Trophoblast cell (in vitro differentiated cells and primary cell): ENCODE measurements around the gene GOLIM4.

Source experiments
- DNase-seq, 2 donors: peaks; one replicate each; pipeline ENCODE4 v3.0.0-alpha.2; 2016
- H2AFZ ChIP-seq: 2 replicates; pipeline ENCODE4 v1.6.1; 2013; ENCODE audit warnings: low read length, moderate library complexity, mild to moderate bottlenecking; ENCODE audit not compliant: insufficient read depth, poor library complexity
- H2AK5ac ChIP-seq: 2 replicates; pipeline ENCODE4 v1.6.1; 2013; ENCODE audit warnings: mild to moderate bottlenecking, low read length
- H2BK120ac ChIP-seq: 2 replicates; pipeline ENCODE4 v1.6.1; 2013; ENCODE audit warnings: low read length, mild to moderate bottlenecking, moderate library complexity; ENCODE audit not compliant: insufficient read depth, poor library complexity
- H2BK12ac ChIP-seq: 2 replicates; pipeline ENCODE4 v1.6.1; 2013; ENCODE audit warnings: mild to moderate bottlenecking, low read length, moderate library complexity
- H2BK5ac ChIP-seq: 2 replicates; pipeline ENCODE4 v1.6.1; 2013; ENCODE audit warnings: low read length, low read depth, moderate library complexity, mild to moderate bottlenecking; ENCODE audit not compliant: poor library complexity
- H3K14ac ChIP-seq: 2 replicates; pipeline ENCODE4 v1.6.1; 2013; ENCODE audit warnings: mild to moderate bottlenecking, low read length
- H3K18ac ChIP-seq: 2 replicates; pipeline ENCODE4 v1.6.1; 2013; ENCODE audit warnings: mild to moderate bottlenecking, low read length
- H3K23ac ChIP-seq: 2 replicates; pipeline ENCODE4 v1.6.1; 2013; ENCODE audit warnings: low read length
- H3K27ac ChIP-seq: 2 replicates; pipeline ENCODE4 v1.5.1; 2013; ENCODE audit warnings: low read depth, mild to moderate bottlenecking, inconsistent platforms, low read length, moderate library complexity
- H3K27me3 ChIP-seq: 2 replicates; pipeline ENCODE4 v1.6.1; 2013; ENCODE audit warnings: inconsistent platforms, mild to moderate bottlenecking, low read length, moderate library complexity; ENCODE audit not compliant: insufficient read depth
- H3K36me3 ChIP-seq, 2 experiments: 1 replicate in 1 of 2; 2 replicates in 1 of 2; pipeline ENCODE4 v1.6.1; 2013; ENCODE audit warnings: low read length in 2 of 2, mild to moderate bottlenecking in 2 of 2, moderate library complexity in 1 of 2; ENCODE audit not compliant: insufficient read depth in 2 of 2, control insufficient read depth in 1 of 2
- H3K4ac ChIP-seq: 2 replicates; pipeline ENCODE4 v1.6.1; 2013; ENCODE audit warnings: low read depth, mild to moderate bottlenecking, low read length, moderate library complexity
- H3K4me1 ChIP-seq, 2 experiments: 1 replicate in 1 of 2; 2 replicates in 1 of 2; pipeline ENCODE4 v1.6.1; 2013; ENCODE audit warnings: low read length in 2 of 2, mild to moderate bottlenecking in 2 of 2, moderate library complexity in 1 of 2; ENCODE audit not compliant: insufficient read depth in 2 of 2, control insufficient read depth in 1 of 2
- H3K4me2 ChIP-seq: 2 replicates; pipeline ENCODE4 v1.6.1; 2013; ENCODE audit warnings: inconsistent platforms, mild to moderate bottlenecking, low read length, moderate library complexity
- H3K4me3 ChIP-seq: 2 replicates; pipeline ENCODE4 v1.5.1; 2013; ENCODE audit warnings: mild to moderate bottlenecking, low read depth, low read length, inconsistent platforms
- H3K79me1 ChIP-seq: one replicate; pipeline ENCODE4 v1.6.1; 2013; ENCODE audit warnings: low read length
- H3K79me2 ChIP-seq: 2 replicates; pipeline ENCODE4 v1.6.1; 2013; ENCODE audit warnings: low read length, mild to moderate bottlenecking; ENCODE audit not compliant: control insufficient read depth, insufficient read depth, poor library complexity
- H3K9ac ChIP-seq: 2 replicates; pipeline ENCODE4 v1.6.1; 2013; ENCODE audit warnings: mild to moderate bottlenecking, low read length
- H3K9me3 ChIP-seq: 2 replicates; pipeline ENCODE4 v1.6.1; 2013; ENCODE audit warnings: low read depth, mild to moderate bottlenecking, control low read depth, inconsistent platforms, low read length; ENCODE audit not compliant: insufficient read depth
- H4K12ac ChIP-seq: 2 replicates; pipeline ENCODE4 v1.6.1; 2013; ENCODE audit warnings: low read depth, mild to moderate bottlenecking, low read length, moderate library complexity
- H4K8ac ChIP-seq: 2 replicates; pipeline ENCODE4 v1.6.1; 2013; ENCODE audit warnings: low read depth, mild to moderate bottlenecking, low read length, moderate library complexity
- H4K91ac ChIP-seq: one replicate; pipeline ENCODE4 v1.6.1; 2013; ENCODE audit warnings: low read depth, mild to moderate bottlenecking, low read length, moderate library complexity
- WGBS: extraction: QIAGEN DNeasy Blood & Tissue Kit; methylation state at CpG from one replicate; pipeline ENCODE4 v1.1.7; 2013; ENCODE audit warnings: missing lambda C conversion rate; ENCODE audit not compliant: insufficient read length, insufficient coverage; ENCODE audit errors: extremely low coverage; 5-methylcytosine and 5-hydroxymethylcytosine counted together

Gene GOLIM4

DNA sequence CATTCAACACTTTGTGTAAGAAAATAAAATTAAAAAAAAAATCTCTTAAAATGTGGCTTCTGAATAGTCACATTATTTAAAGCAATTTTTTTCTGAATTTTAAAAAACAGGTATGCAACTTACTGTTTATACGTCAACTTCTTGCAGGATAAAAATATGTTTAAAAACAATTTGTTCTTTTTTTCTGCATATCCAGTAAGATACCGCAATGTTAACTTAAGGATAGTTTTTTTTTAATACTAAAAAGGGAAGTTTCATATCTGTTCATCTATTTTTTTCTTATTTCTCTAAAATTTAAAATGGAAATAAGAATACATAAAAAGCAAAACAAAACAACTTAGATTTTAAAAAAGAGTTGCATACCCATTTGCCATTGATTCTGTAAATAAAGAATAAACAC lies 27.4 kb downstream of the GOLIM4 start:
- peaks cover 4 to 9% of the 10 kb centered on the region in 2 experiments for H3K4me1 ChIP-seq
- H4K12ac ChIP-seq = no peak overlapping the region
- H3K9me3 ChIP-seq = no peaks in the 10 kb centered on the region
- no peaks in the 10 kb centered on the region for H3K36me3 ChIP-seq
- H3K4me2 ChIP-seq = no peak overlapping the region
- WGBS = no CpG with 5 or more reads among the region's 2 CpGs
- no peaks in the 10 kb centered on the region for H3K27me3 ChIP-seq
- H2BK12ac ChIP-seq = no peak overlapping the region
- no peak for DNase-seq
- H3K4ac ChIP-seq = no peak overlapping the region
- no peak overlapping the region for H3K4me3 ChIP-seq
- no peaks in the 10 kb centered on the region for H3K79me2 ChIP-seq
- H3K27ac ChIP-seq = no peak overlapping the region
- H3K79me1 ChIP-seq = no peaks in the 10 kb centered on the region
- no peak overlapping the region for H4K8ac ChIP-seq
- H2BK5ac ChIP-seq = no peak overlapping the region
- no peak overlapping the region for H3K18ac ChIP-seq
- H3K9ac ChIP-seq = no peak overlapping the region
- no peak overlapping the region for H4K91ac ChIP-seq
- H3K23ac ChIP-seq = no peak overlapping the region
- no peak overlapping the region for H2AK5ac ChIP-seq
- no peak overlapping the region for H2AFZ ChIP-seq
- H2BK120ac ChIP-seq = no peak overlapping the region
- H3K14ac ChIP-seq = no peak overlapping the region

DNA sequence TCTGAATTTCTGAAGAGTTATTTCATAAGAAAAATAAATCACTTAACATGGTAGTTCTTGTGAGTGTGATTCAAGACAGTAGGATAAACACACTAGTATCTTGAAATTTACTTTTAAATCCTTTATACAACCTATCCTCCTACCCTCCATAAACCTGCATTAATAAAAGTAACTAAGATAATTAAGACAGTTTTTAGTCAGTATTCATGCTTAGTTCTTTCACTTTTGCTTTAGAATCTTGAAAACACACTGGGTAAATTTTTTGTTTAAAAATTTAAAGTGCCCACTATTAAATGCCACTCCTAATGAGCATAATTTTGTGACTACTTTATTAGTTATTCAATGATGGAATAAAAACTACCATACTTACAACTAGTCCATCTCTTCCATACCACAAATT lies 28.8 kb downstream of the GOLIM4 start:
- Histone ChIP-seq H3K4me1 (peaks cover 2 to 6% of the 10 kb centered on the region in 2 experiments), H2BK12ac (no peak overlapping the region), H2BK120ac (no peak overlapping the region), H4K8ac (no peak overlapping the region), H3K9me3 (no peaks in the 10 kb centered on the region), H3K23ac (no peak overlapping the region), H3K27ac (no peak overlapping the region), H3K4me2 (no peak overlapping the region), H3K4ac (no peak overlapping the region), H3K4me3 (no peak overlapping the region), H4K12ac (no peak overlapping the region), H3K27me3 (no peaks in the 10 kb centered on the region), H3K9ac (no peak overlapping the region), H2BK5ac (no peak overlapping the region), H3K18ac (no peak overlapping the region), H2AK5ac (no peak overlapping the region), H3K79me2 (no peaks in the 10 kb centered on the region), H4K91ac (no peak overlapping the region), H3K14ac (no peak overlapping the region), H3K36me3 (no peaks in the 10 kb centered on the region), H3K79me1 (no peaks in the 10 kb centered on the region), H2AFZ (no peak overlapping the region)
- DNase-seq = no peak

DNA sequence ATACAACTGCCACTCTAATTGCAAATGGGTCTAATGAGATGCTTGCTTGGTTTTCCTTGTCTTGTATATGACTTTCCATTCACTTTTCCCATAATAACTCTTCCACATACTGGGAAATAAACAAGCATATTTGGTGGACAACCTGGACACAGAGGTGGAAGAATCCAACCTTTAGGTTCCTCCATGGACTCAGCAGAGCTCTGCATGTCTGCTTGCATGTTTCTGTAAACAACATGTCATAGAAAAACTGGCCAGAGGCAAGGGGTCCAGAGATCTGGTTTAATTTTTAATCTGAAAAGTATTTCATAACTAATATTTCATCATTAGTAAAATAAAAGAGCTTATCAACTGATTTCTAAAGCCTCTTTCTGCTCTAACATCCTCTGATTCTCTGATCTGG lies 30.2 kb downstream of the GOLIM4 start:
- no peak overlapping the region for H3K4ac ChIP-seq
- H2BK5ac ChIP-seq = no peak overlapping the region

DNA sequence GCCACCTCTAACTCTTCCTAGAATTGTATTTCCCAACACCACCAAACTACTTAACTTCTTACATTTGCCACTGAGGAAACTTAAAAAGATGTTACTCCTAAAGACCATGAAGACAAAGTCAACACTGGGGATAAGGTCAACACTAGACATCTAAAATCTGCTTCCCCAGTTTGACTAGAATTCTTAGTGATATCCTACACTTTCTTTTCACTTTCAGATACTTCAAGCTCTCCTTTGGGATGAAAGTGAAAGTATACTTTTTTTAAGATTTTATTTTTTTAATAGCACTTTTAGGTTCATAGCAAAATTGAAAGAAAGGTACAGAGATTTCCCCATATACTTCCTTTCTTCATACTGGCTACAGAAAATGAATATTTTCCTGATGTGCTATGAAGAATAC lies 32.6 kb downstream of the GOLIM4 start:
- no peak overlapping the region for H2BK12ac ChIP-seq
- no peak overlapping the region for H4K12ac ChIP-seq
- H3K4me1 ChIP-seq = no peaks in the 10 kb centered on the region
- H2BK120ac ChIP-seq = no peak overlapping the region
- no peak for DNase-seq
- no peak overlapping the region for H2AFZ ChIP-seq
- no peak overlapping the region for H3K4ac ChIP-seq
- no peak overlapping the region for H3K18ac ChIP-seq
- H3K4me2 ChIP-seq = no peak overlapping the region
- no peaks in the 10 kb centered on the region for H3K9me3 ChIP-seq
- no peak overlapping the region for H3K23ac ChIP-seq
- H3K79me1 ChIP-seq = no peaks in the 10 kb centered on the region
- H4K91ac ChIP-seq = no peak overlapping the region
- no peak overlapping the region for H2BK5ac ChIP-seq
- no peak overlapping the region for H3K9ac ChIP-seq
- H3K4me3 ChIP-seq = no peak overlapping the region
- no peaks in the 10 kb centered on the region for H3K79me2 ChIP-seq
- H4K8ac ChIP-seq = no peak overlapping the region
- H2AK5ac ChIP-seq = no peak overlapping the region
- H3K27me3 ChIP-seq = no peaks in the 10 kb centered on the region
- no peaks in the 10 kb centered on the region for H3K36me3 ChIP-seq
- H3K27ac ChIP-seq = no peak overlapping the region
- no peak overlapping the region for H3K14ac ChIP-seq

More for the DNA sequence above, 30.2 kb downstream of the GOLIM4 start:
- no peaks in the 10 kb centered on the region for H3K27me3 ChIP-seq
- no peak overlapping the region for H3K23ac ChIP-seq
- no peak overlapping the region for H3K4me3 ChIP-seq
- H3K27ac ChIP-seq = no peak overlapping the region
- no peaks in the 10 kb centered on the region for H3K36me3 ChIP-seq
- no peak overlapping the region for H2BK12ac ChIP-seq
- H3K4me1 ChIP-seq = no peaks in the 10 kb centered on the region
- H2BK120ac ChIP-seq = no peak overlapping the region
- H3K9ac ChIP-seq = no peak overlapping the region
- no peak overlapping the region for H3K14ac ChIP-seq
- H2AFZ ChIP-seq = no peak overlapping the region
- no peaks in the 10 kb centered on the region for H3K9me3 ChIP-seq
- no peaks in the 10 kb centered on the region for H3K79me1 ChIP-seq
- H4K12ac ChIP-seq = no peak overlapping the region
- H4K8ac ChIP-seq = no peak overlapping the region
- no peak overlapping the region for H3K4me2 ChIP-seq
- no peak overlapping the region for H3K18ac ChIP-seq
- DNase-seq = no peak
- H4K91ac ChIP-seq = no peak overlapping the region
- no peaks in the 10 kb centered on the region for H3K79me2 ChIP-seq
- no peak overlapping the region for H2AK5ac ChIP-seq

DNA sequence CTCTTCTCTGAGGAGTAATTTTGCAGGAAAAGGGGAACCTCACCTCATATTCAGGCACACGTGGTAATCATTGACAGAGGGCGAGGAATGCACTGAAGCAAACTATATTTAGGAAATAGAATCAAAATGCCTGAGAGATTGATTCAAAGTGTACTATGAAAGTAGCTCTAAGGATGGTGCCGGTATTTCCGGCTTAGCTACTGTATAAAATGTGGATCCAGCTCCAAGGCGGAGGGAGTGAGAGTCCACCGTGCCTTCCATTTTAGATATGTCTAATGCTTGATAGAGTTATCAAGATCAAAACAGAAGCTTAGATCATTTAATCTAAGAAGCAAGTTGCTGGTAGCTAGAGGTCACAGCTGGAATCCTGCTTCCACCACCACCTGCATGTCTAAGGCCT lies 33.0 kb downstream of the GOLIM4 start:
- no peaks in the 10 kb centered on the region for H3K79me2 ChIP-seq
- no peak overlapping the region for H4K8ac ChIP-seq
- no peak overlapping the region for H3K9ac ChIP-seq
- H3K23ac ChIP-seq = no peak overlapping the region
- H4K12ac ChIP-seq = no peak overlapping the region
- no peaks in the 10 kb centered on the region for H3K36me3 ChIP-seq
- no peak overlapping the region for H2BK12ac ChIP-seq
- H3K4me2 ChIP-seq = no peak overlapping the region
- H2BK120ac ChIP-seq = no peak overlapping the region
- H2AFZ ChIP-seq = no peak overlapping the region
- no peak overlapping the region for H4K91ac ChIP-seq
- WGBS = no CpG with 5 or more reads among the region's 6 CpGs
- H3K27me3 ChIP-seq = no peaks in the 10 kb centered on the region
- H3K4me3 ChIP-seq = no peak overlapping the region
- H3K4ac ChIP-seq = no peak overlapping the region
- H3K4me1 ChIP-seq = no peaks in the 10 kb centered on the region
- no peak overlapping the region for H2AK5ac ChIP-seq
- H2BK5ac ChIP-seq = no peak overlapping the region
- H3K27ac ChIP-seq = no peak overlapping the region
- no peaks in the 10 kb centered on the region for H3K9me3 ChIP-seq
- H3K14ac ChIP-seq = no peak overlapping the region
- no peak for DNase-seq
- H3K18ac ChIP-seq = no peak overlapping the region
- no peaks in the 10 kb centered on the region for H3K79me1 ChIP-seq
